GM19468 (cell line): ENCODE measurements around the gene SNAI3.
"Not testable (repeated sequence)": the region's sequence is repeated elsewhere in the genome, so short reads cannot be mapped to it uniquely, and the experiment has no call there.

Experiments
- ATAC-seq: cut with Tn5 transposase; IDR thresholded peaks from one replicate; pipeline ENCODE4 v1.9.1; 2021; ENCODE audit warnings: mild to moderate bottlenecking, moderate library complexity, moderate number of reproducible peaks; ENCODE audit not compliant: unreplicated experiment; ENCODE audit errors: extremely low read depth

Gene SNAI3

DNA sequence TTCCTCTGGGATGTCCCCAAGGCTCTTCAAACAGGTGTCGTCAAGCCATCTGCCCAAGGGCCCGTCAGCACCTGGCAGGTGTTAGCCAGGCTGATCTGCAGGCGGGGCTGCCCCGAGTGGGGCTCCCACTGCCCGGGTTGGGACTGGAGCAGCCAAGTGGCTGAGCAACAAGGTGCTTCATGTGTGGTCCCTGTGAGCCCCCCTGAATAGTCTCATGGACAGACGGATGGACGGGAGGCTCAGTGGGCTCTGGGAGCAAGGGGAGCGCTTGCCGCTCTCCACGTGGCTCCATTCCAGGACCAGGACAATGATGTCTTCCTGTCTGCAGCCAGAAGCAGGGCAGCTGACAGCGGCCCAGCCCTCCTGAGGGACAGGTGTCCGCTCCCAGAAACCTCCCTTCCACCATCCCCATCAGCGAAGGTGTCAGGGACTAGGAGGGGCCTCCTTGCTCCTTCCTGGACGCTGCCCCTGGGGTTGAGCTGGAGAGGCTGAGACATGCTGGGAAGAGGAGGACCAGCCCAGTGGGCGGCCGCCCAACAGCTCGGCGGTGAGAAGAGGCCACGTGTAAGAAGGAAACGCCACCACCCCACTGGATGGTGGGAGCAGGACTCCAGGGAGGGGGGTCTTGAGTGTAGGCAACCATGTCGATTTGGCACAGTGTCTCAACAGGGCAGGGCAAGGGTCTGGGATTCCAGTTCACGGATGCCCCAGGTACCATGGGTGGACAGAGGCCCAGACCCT is 9.6 kb downstream of the SNAI3 start:
- ATAC-seq = no peak

- ATAC-seq = no peak
Measured at GRCh38 chr16:88673716-88674379, 12.5 kb downstream of the SNAI3 start.

- ATAC-seq = no peak
Measured at GRCh38 chr16:88672776-88673175, 13.5 kb downstream of the SNAI3 start.

GRCh38 chr16:88671806-88672205 is 14.5 kb downstream of the SNAI3 start:
- ATAC-seq = no peak

GRCh38 chr16:88669980-88670379 is 16.3 kb downstream of the SNAI3 start:
- no peak for ATAC-seq

- ATAC-seq = not testable (repeated sequence)
Measured at GRCh38 chr16:88669493-88669892, 16.8 kb downstream of the SNAI3 start.

DNA sequence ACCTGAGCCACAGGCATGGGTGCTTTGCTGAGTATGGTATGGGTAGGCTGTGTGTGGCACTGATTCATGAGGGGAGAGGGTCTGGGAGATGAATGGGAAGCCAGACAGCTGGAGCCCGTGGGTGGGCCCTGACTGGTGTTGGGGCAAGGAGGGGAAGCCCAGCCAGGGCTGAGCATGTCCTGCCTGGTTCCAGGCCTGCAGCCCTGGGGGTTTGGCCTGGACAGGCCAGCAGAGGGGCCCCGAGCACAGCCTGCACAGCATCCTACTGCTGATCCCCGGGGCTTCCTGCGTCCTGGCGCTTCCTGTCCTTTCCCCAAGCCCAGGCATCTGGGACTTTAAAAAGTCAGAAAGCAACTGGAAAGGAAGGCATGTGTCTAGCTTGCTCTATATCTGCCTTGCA is 18.8 kb downstream of the SNAI3 start:
- ATAC-seq = no peak

DNA sequence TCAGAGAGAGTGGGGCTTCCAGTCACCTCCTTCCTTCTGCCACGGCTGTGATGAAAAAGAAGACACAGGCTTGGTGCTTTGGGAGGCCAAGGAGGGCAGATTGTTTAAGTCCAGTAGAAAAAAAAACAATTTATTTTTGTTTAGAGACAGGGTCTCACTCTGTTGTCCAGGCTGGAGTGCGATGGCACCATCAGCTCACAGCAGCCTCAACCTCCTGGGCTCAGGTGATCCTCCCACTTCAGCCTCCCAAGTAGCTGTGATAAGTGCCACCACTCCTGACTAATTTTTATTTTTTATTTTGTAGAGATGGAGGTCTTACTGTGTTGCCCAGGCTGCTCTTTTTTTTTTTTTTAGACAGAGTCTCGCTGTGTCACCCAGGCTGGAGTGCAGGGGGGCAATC is 20.7 kb downstream of the SNAI3 start:
- no peak for ATAC-seq

DNA sequence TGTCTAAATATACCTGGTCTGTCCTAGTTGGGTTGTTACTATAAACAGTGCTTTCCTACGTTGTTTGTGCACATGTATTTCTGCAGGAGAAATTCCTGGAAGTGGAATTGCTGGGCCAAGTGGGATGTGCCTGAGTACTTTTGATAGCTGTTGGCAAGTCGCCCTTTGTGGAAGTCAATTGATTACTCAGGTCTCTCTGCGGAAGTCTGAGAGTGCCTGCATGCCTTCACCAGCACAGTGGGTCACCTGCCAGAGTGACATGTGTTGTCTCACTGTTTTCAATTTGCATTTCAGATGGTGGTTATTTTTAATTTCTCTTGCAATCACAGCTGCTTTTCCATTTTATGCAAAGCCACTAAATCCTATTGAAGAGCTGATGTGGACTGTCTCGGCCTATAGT is 21.2 kb downstream of the SNAI3 start:
- no peak for ATAC-seq

- peak; percentile 94 for ATAC-seq
Measured at GRCh38 chr16:88662843-88663606, 23.3 kb downstream of the SNAI3 start, which contains the start of gene MVD. TSS of gene MVD (minus strand) at chr16:88663091. CDS start at chr16:88663080, 11 bp downstream.

GRCh38 chr16:88662222-88662842 is 24.0 kb downstream of the SNAI3 start:
- no peak for ATAC-seq

GRCh38 chr16:88661468-88661867 is 24.8 kb downstream of the SNAI3 start:
- ATAC-seq = no peak

DNA sequence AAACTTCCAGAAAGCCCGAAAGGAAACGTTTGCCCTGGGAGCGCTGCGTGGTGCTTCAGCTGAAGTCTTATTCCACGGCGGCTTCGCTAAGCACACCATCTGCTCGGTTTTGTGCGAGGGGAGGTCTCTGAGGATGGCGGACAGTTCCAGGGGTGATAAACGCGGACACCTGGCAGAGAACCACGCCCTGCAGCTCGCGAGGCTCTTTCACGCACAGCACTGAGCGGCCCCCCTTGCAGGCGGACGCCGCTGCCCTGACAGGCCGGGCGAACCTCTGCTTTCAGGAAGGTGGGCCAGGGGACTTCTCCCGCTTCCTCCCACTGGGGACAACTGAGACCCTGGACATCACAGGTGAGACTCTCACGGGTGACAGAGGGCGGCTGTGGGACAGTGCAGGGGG is 27.1 kb downstream of the SNAI3 start:
- ATAC-seq = no peak

- no peak for ATAC-seq
Measured at GRCh38 chr16:88658714-88659113, 27.6 kb downstream of the SNAI3 start.

- ATAC-seq = no peak
Measured at GRCh38 chr16:88657371-88657770, 28.9 kb downstream of the SNAI3 start.

DNA sequence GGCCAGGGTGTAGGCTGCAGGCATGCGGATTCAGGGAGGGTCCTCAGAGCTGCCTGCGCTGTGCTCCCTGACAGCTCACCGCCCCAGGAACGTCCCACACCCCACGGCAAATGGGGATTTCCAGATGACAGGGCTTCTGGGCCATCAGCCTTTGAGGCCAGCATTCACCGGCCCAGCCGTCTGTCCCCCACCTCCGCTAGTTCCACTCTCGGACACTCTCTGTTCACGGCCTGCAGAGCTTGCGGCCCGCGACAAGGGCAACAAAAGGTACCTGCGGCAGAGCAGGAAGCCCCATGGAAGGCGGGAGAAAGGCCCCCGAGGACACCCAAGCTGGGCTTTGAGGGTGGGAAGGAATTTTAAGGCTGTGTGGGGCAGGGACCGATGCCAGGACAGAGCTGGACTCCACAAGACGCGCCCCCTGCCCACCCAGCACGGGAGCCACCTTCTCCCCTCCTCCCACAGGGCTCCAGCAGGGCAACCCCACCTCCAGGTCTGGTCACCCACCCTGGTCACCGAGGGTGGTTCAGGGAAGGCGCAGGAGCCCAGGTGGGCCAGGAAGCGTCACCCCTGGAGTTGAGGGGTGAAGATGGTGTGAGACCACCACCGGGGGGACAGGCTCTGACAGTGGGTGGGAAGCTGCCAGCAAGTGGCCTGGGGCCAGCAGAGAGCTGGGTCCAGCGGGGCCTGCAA is 29.9 kb downstream of the SNAI3 start:
- ATAC-seq = no peak

GRCh38 chr16:88655733-88656281 is 30.5 kb downstream of the SNAI3 start:
- no peak for ATAC-seq

GRCh38 chr16:88655053-88655732 is 31.1 kb downstream of the SNAI3 start:
- no peak for ATAC-seq

DNA sequence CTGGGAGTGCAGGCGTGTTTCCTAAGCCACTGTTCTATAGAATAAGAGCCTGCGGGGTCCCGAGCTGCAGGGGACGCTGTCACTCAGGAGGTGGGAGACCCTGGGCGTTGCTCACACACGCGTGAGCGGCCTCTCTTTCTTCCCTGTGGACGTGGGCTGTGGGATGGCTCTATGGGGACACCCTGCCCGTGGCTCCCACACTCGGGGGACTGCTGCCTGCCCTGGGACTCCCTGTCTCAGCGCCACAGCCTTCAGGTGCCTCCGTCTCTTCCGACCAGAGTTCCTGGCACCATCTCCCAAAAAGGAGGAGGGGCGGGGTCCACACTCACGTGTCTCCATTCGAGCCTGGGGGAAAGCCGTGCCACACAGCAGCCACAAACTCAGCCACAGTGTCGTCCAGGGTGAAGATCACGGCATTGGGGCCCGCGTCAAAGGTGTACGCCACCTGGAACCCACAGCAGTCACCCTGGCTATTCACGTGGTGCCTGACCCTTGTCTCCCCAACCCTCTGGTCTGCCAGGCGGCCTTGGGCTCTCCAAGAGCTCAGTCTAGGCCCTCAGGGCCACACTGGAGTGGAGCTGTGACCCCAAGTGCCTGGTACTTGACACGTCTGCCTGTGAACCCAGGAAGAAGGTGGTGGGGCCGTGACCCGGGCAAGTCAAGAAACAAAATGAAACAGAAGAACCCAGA is 31.8 kb downstream of the SNAI3 start:
- no peak for ATAC-seq
